ENCODE data around the gene CENPP.

DNA sequence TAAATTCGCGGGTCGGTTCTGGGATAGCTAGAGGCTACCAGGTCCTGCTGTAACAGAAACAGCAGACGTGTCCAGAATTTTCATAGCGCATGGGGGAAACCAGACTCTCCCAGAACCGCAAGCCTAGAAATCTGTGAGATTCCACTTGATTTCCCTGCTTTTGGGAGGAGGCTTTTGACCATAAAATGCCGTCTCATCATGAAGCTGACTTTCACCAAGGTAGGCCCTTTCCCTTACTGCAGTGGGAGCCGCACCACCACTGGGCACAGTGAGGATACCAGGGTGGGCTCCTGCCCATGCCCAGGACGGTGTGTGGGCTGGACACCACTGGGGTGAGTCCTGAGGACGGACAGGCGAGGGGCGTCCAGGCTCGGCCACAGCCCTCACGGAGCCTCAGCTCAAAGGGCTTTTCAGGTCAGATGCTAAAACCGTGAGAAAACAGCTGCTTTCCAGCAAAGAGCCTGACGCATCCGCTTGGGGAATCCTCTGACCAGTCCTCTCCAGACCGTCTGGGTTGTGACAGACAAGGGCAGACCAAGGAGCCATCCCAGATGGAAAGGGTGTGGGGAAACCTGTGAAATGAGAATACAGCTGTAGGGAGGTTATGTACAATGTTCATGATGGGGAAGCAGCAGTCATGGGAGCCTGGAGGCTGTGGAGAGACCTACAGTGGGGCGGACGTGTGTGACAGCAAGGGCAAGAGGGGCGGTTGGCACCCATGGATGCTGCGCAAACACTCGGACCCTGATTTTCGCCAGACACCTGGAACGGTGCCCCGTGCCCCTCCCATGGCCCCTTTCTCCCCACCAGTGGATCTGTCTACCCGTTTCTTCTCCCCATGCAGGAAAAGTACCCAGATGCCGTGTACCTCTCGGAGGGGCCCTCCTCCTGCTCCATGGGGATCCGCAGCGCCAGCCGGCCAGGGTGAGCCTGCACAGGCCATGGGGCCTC, 285.0 kb downstream of the CENPP start:
- no peak for TF ChIP-seq L3MBTL2 (conservative IDR thresholded peaks at IDR 0.05)
- TF ChIP-seq CTBP1 (IDR thresholded peaks at IDR 0.05; ENCODE audit: borderline replicate concordance): no peak
